GM12878 (cell line): ENCODE results near the gene AGBL3. TPM values are rescaled to one million over a fixed set of nuclear protein-coding genes. Genes with fewer than 3 reads are reported as not detected.

Experiments used
- BHLHE40 ChIP-seq, 2 experiments: fragments of 450-650 bp in 1 of 2; IDR thresholded peaks; 2 replicates each; pipeline ENCODE4 v1.6.1; 2011 to 2017; ENCODE audit warnings: low read depth in 2 of 2, borderline replicate concordance in 1 of 2, improper control_type of control experiment in 1 of 2, low read length in 1 of 2, mild to moderate bottlenecking in 1 of 2
- CBFB ChIP-seq: IDR thresholded peaks from 2 replicates; pipeline ENCODE4 v1.6.1; 2016; ENCODE audit warnings: antibody characterized with exemption, low read depth
- ESRRA ChIP-seq: IDR thresholded peaks from 2 replicates; pipeline ENCODE4 v1.6.1; 2012; ENCODE audit warnings: mild to moderate bottlenecking, low read length, improper control_type of control experiment
- FOXK2 ChIP-seq: fragments of 450-650 bp; IDR thresholded peaks from 2 replicates; pipeline ENCODE4 v1.6.1; 2017; ENCODE audit warnings: mild to moderate bottlenecking, moderate library complexity
- GATAD2B ChIP-seq: fragments of 450-650 bp; conservative IDR thresholded peaks from 2 replicates; pipeline ENCODE4 v1.6.1; 2017; ENCODE audit warnings: low read depth, mild to moderate bottlenecking, moderate library complexity
- RELA ChIP-seq: fragments of 450-650 bp; IDR thresholded peaks from 2 replicates; pipeline ENCODE4 v1.8.0; 2014; ENCODE audit warnings: borderline replicate concordance; ENCODE audit not compliant: partially characterized antibody
- SRF ChIP-seq, 2 experiments: IDR thresholded peaks; 2 replicates each; pipeline ENCODE4 v1.6.1; 2011; ENCODE audit warnings: low read depth in 2 of 2, low read length in 2 of 2, mild to moderate bottlenecking in 1 of 2, moderate library complexity in 1 of 2
- SUZ12 ChIP-seq: fragments of 200-600 bp; sonication (generic); IDR thresholded peaks from one replicate; pipeline ENCODE4 v1.6.1; 2018; ENCODE audit warnings: antibody characterized with exemption, mild to moderate bottlenecking; ENCODE audit not compliant: unreplicated experiment
- YBX1 ChIP-seq: fragments of 450-650 bp; IDR thresholded peaks from 2 replicates; pipeline ENCODE4 v1.6.1; 2016; ENCODE audit warnings: antibody characterized with exemption
- ZNF384 ChIP-seq: IDR thresholded peaks from 2 replicates; pipeline ENCODE4 v1.6.1; 2012; ENCODE audit warnings: low read depth, mild to moderate bottlenecking, low read length, improper control_type of control experiment, borderline replicate concordance
- ZNF622 ChIP-seq: fragments of 450-650 bp; IDR thresholded peaks from 2 replicates; pipeline ENCODE4 v1.6.1; 2017; ENCODE audit warnings: mild to moderate bottlenecking, inconsistent platforms
- polyA plus RNA-seq, 11 experiments: library from polyadenylated mRNA; depleted of rRNA in 4 of 11; unstranded in 6 of 11; stranded (reverse) in 5 of 11; fragments of >200 nt; fragmentation: Nextera tagmentation in 4 of 11; fragmentation: Illumina TruSeq in 1 of 11; extraction: Ambion mirVana in 4 of 11; extraction: Trizol in 1 of 11; gene quantifications; 1 replicate in 1 of 11; 2 replicates in 10 of 11; pipeline versions ENCODE4 v1.2.1 to v1.2.3, GENCODE V29; 2011 to 2016; ENCODE audit warnings: inconsistent platforms in 2 of 11, missing spikeins in 2 of 11, low read depth in 1 of 11
- total RNA-seq, 4 experiments: library from RNA; depleted of rRNA in 3 of 4; stranded (reverse); fragments of >200 nt in 3 of 4; fragmentation: Illumina TruSeq in 1 of 4; extraction: Trizol in 1 of 4; gene quantifications; 2 replicates each; pipeline versions ENCODE4 v1.2.1 to v1.2.3, GENCODE V29; 2013 to 2021
- TF ChIP-seq, protein P1 (sequence below): IDR thresholded peaks from 2 replicates; pipeline ENCODE4 v1.6.1; 2011; ENCODE audit warnings: low read depth, mild to moderate bottlenecking, low read length, moderate library complexity, borderline replicate concordance; ENCODE audit errors: extremely low read depth
- TF ChIP-seq, protein P2 (sequence below): fragments of 450-650 bp; IDR thresholded peaks from 2 replicates; pipeline ENCODE4 v1.6.1; 2018; ENCODE audit warnings: borderline replicate concordance, mild to moderate bottlenecking; ENCODE audit not compliant: partially characterized antibody
- TF ChIP-seq, protein P3 (sequence below): fragments of 450-650 bp; conservative IDR thresholded peaks from 2 replicates; pipeline ENCODE4 v1.6.1; 2017; ENCODE audit warnings: mild to moderate bottlenecking, moderate library complexity
- TF ChIP-seq, protein P4 (sequence below): fragments of 450-650 bp; formaldehyde crosslinking; IDR thresholded peaks from 2 replicates; pipeline ENCODE4 v1.4.0; 2022; ENCODE audit warnings: mild to moderate bottlenecking, moderate library complexity
- TF ChIP-seq, protein P5 (sequence below): fragments of 450-650 bp; IDR thresholded peaks from 2 replicates; pipeline ENCODE4 v1.6.1; 2017; ENCODE audit warnings: mild to moderate bottlenecking, moderate library complexity

The AGBL3 gene
- total and polyA plus RNA-seq, 10 of the 15 experiments (the other 5 are each of a cell fraction or from before 2014, with no cell fraction given) = 0.82 to 12.4 (median 3.7) TPM

DNA sequence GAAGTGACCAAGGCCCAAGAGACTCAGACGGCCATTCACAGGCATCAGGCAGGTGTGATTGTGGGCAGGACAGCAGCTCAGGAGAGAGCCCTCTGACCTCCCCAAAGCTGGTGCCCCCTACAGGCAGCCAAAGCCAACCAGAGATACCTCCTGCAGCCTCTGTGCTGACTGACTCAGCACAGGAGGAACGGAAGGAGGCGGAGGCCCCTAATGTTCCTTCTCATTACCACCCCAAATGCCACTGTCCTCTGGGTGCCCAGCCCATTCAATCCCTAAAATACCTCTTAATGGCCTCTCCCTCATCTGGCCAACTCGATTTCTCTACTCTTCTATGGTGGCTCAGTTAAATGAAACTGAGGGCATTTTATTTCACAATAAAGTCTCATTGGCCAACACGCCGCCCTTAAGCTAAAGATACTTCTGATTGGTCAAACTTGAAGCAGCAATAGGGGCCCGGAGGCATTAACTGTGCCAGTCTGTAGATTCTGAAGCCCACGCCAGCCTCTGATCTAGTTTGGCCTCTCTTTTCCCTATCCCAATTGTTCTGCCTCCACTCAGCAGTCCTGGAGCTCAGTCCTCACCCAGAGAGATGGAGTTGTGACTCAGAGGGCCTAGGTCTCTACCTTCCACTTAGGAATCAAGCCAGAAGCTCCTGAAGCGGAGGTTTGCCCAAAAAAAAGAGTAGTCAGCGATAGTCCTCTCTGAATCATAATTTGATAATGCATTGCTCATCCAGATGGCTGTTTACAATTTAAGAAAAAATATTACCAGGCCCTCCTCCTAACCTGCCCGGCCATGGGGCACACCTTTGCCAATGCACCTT lies 183.0 kb downstream of the AGBL3 start (continued):
- TF ChIP-seq, protein P1, sequence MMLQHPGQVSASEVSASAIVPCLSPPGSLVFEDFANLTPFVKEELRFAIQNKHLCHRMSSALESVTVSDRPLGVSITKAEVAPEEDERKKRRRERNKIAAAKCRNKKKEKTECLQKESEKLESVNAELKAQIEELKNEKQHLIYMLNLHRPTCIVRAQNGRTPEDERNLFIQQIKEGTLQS = no peak
- TF ChIP-seq, protein P2, sequence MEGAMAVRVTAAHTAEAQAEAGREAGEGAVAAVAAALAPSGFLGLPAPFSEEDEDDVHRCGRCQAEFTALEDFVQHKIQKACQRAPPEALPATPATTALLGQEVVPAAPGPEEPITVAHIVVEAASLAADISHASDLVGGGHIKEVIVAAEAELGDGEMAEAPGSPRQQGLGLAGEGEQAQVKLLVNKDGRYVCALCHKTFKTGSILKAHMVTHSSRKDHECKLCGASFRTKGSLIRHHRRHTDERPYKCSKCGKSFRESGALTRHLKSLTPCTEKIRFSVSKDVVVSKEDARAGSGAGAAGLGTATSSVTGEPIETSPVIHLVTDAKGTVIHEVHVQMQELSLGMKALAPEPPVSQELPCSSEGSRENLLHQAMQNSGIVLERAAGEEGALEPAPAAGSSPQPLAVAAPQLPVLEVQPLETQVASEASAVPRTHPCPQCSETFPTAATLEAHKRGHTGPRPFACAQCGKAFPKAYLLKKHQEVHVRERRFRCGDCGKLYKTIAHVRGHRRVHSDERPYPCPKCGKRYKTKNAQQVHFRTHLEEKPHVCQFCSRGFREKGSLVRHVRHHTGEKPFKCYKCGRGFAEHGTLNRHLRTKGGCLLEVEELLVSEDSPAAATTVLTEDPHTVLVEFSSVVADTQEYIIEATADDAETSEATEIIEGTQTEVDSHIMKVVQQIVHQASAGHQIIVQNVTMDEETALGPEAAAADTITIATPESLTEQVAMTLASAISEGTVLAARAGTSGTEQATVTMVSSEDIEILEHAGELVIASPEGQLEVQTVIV = no peak
- TF ChIP-seq, protein P3, sequence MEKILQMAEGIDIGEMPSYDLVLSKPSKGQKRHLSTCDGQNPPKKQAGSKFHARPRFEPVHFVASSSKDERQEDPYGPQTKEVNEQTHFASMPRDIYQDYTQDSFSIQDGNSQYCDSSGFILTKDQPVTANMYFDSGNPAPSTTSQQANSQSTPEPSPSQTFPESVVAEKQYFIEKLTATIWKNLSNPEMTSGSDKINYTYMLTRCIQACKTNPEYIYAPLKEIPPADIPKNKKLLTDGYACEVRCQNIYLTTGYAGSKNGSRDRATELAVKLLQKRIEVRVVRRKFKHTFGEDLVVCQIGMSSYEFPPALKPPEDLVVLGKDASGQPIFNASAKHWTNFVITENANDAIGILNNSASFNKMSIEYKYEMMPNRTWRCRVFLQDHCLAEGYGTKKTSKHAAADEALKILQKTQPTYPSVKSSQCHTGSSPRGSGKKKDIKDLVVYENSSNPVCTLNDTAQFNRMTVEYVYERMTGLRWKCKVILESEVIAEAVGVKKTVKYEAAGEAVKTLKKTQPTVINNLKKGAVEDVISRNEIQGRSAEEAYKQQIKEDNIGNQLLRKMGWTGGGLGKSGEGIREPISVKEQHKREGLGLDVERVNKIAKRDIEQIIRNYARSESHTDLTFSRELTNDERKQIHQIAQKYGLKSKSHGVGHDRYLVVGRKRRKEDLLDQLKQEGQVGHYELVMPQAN = peak; percentile 31; the same call in 1 of the 2 replicates
- TF ChIP-seq BHLHE40 (IDR thresholded peaks at IDR 0.05; ENCODE audit: borderline replicate concordance in 1 of 2, low read depth in 2 of 2, low read length in 1 of 2) (peak in 1 of 2 experiments; percentile 11; a peak in 1 of 4 replicates), GATAD2B (no peak), SUZ12 (no peak), CBFB (0 out of 2 replicates have a peak, but pooled peaks have one; percentile 9), FOXK2 (no peak), ZNF622 (no peak), SRF (IDR thresholded peaks at IDR 0.05; ENCODE audit: low read depth in 2 of 2, low read length in 2 of 2) (peak in 1 of 2 experiments; percentile 32; a peak in 1 of 4 replicates), YBX1 (no peak), ZNF384 (no peak), ESRRA (no peak), RELA (no peak)
- TF ChIP-seq, protein P4, sequence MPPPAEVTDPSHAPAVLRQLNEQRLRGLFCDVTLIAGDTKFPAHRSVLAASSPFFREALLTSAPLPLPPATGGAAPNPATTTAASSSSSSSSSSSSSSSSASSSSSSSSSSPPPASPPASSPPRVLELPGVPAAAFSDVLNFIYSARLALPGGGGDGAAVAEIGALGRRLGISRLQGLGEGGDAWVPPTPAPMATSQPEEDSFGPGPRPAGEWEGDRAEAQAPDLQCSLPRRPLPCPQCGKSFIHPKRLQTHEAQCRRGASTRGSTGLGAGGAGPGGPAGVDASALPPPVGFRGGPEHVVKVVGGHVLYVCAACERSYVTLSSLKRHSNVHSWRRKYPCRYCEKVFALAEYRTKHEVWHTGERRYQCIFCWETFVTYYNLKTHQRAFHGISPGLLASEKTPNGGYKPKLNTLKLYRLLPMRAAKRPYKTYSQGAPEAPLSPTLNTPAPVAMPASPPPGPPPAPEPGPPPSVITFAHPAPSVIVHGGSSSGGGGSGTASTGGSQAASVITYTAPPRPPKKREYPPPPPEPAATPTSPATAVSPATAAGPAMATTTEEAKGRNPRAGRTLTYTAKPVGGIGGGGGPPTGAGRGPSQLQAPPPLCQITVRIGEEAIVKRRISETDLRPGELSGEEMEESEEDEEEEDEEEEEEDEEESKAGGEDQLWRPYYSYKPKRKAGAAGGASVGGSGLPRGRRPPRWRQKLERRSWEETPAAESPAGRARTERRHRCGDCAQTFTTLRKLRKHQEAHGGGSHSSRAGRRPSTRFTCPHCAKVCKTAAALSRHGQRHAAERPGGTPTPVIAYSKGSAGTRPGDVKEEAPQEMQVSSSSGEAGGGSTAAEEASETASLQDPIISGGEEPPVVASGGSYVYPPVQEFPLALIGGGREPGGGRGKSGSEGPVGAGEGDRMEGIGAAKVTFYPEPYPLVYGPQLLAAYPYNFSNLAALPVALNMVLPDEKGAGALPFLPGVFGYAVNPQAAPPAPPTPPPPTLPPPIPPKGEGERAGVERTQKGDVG (CRISPR knock-in tag) = 0 out of 2 replicates have a peak, but pooled peaks have one; percentile 28
- TF ChIP-seq, protein P5, sequence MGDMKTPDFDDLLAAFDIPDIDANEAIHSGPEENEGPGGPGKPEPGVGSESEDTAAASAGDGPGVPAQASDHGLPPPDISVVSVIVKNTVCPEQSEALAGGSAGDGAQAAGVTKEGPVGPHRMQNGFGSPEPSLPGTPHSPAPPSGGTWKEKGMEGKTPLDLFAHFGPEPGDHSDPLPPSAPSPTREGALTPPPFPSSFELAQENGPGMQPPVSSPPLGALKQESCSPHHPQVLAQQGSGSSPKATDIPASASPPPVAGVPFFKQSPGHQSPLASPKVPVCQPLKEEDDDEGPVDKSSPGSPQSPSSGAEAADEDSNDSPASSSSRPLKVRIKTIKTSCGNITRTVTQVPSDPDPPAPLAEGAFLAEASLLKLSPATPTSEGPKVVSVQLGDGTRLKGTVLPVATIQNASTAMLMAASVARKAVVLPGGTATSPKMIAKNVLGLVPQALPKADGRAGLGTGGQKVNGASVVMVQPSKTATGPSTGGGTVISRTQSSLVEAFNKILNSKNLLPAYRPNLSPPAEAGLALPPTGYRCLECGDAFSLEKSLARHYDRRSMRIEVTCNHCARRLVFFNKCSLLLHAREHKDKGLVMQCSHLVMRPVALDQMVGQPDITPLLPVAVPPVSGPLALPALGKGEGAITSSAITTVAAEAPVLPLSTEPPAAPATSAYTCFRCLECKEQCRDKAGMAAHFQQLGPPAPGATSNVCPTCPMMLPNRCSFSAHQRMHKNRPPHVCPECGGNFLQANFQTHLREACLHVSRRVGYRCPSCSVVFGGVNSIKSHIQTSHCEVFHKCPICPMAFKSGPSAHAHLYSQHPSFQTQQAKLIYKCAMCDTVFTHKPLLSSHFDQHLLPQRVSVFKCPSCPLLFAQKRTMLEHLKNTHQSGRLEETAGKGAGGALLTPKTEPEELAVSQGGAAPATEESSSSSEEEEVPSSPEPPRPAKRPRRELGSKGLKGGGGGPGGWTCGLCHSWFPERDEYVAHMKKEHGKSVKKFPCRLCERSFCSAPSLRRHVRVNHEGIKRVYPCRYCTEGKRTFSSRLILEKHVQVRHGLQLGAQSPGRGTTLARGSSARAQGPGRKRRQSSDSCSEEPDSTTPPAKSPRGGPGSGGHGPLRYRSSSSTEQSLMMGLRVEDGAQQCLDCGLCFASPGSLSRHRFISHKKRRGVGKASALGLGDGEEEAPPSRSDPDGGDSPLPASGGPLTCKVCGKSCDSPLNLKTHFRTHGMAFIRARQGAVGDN = peak; percentile 93
